Measurements from ENCODE around the gene FCRL5. TPM values are rescaled to one million over a fixed set of nuclear protein-coding genes. Genes with fewer than 3 reads are reported as not detected.

Gene FCRL5
- total RNA-seq, 4 donors from 2014 or later: 0.21 to 0.30 TPM; not detected in 2

DNA sequence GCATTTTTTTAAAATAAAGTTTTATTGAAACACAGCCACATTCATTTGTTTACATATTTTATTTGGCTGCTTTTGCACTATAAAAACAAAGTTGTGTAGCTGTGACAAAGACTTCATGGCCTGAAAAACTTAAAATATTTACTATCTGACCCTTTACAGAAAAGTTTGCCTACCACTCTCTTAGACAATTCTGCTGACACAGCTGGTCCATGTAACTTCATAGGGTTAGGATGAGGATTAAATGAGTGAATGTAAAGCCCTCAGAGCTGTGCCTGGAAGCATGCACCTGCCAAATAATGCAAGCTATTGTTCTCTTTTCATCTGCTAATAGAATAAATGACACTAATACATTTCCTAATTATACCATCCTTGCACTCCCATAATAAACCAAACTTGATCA, 67.7 kb downstream of the FCRL5 start:
- no peaks in the 10 kb centered on the region for H3K36me3 ChIP-seq
- DNase-seq (ENCODE audit: low spot score in 2 of 2): no peak
- H3K27me3 ChIP-seq: no peaks in the 10 kb centered on the region
- TF ChIP-seq EP300 (IDR thresholded peaks at IDR 0.05) (no peak), CTCF (IDR thresholded peaks at IDR 0.05) (no peak), POLR2A (IDR thresholded peaks at IDR 0.05) (no peak)
- no peak overlapping the region for H3K4me3 ChIP-seq
- no peaks in the 10 kb centered on the region for H3K4me1 ChIP-seq
- peaks cover 0 to 7% (median 0%) of the 10 kb centered on the region in 4 donors for H3K9me3 ChIP-seq
- no peak overlapping the region for H3K27ac ChIP-seq

GRCh38 chr1:157483635-157484034, 68.7 kb downstream of the FCRL5 start:
- Histone ChIP-seq H3K4me3 (no peak overlapping the region), H3K36me3 (no peaks in the 10 kb centered on the region), H3K9me3 (peaks cover 0 to 7% (median 2%) of the 10 kb centered on the region in 4 donors), H3K27ac (no peak overlapping the region), H3K4me1 (no peaks in the 10 kb centered on the region), H3K27me3 (no peaks in the 10 kb centered on the region)
- TF ChIP-seq POLR2A (IDR thresholded peaks at IDR 0.05) (no peak), CTCF (IDR thresholded peaks at IDR 0.05) (no peak), EP300 (IDR thresholded peaks at IDR 0.05) (no peak)
- no peak for DNase-seq (ENCODE audit: low spot score in 2 of 2)
- WGBS, 2 donors: 86 to 90% methylated on average over 2 of the region's 2 CpGs

GRCh38 chr1:157482717-157483116, 69.6 kb downstream of the FCRL5 start:
- no peak for DNase-seq (ENCODE audit: low spot score in 2 of 2)
- TF ChIP-seq CTCF (IDR thresholded peaks at IDR 0.05) (no peak), POLR2A (IDR thresholded peaks at IDR 0.05) (no peak), EP300 (IDR thresholded peaks at IDR 0.05) (no peak)
- Histone ChIP-seq H3K9me3 (peaks cover 0 to 14% (median 6%) of the 10 kb centered on the region in 4 donors), H3K4me1 (no peaks in the 10 kb centered on the region), H3K27me3 (no peaks in the 10 kb centered on the region), H3K4me3 (no peak overlapping the region), H3K27ac (no peak overlapping the region), H3K36me3 (no peaks in the 10 kb centered on the region)
- WGBS, 2 donors: 32 to 73% methylated on average over 2 of the region's 2 CpGs

- Histone ChIP-seq H3K4me3 (no peak overlapping the region), H3K4me1 (no peaks in the 10 kb centered on the region), H3K27ac (no peak overlapping the region), H3K36me3 (no peaks in the 10 kb centered on the region), H3K27me3 (no peaks in the 10 kb centered on the region), H3K9me3 (peaks cover 0 to 19% (median 6%) of the 10 kb centered on the region in 4 donors)
- no peak for TF ChIP-seq EP300 (IDR thresholded peaks at IDR 0.05)
- no peak for TF ChIP-seq CTCF (IDR thresholded peaks at IDR 0.05)
- TF ChIP-seq POLR2A (IDR thresholded peaks at IDR 0.05): no peak
- DNase-seq (ENCODE audit: low spot score in 2 of 2): no peak
Measured at GRCh38 chr1:157482174-157482573, 70.1 kb downstream of the FCRL5 start.

GRCh38 chr1:157478030-157478429, 74.3 kb downstream of the FCRL5 start:
- no peak for DNase-seq (ENCODE audit: low spot score in 2 of 2)
- Histone ChIP-seq H3K4me3 (no peak overlapping the region), H3K27me3 (no peaks in the 10 kb centered on the region), H3K36me3 (no peaks in the 10 kb centered on the region), H3K9me3 (peaks cover 0 to 41% (median 10%) of the 10 kb centered on the region in 4 donors), H3K4me1 (no peaks in the 10 kb centered on the region), H3K27ac (no peak overlapping the region)
- no peak for TF ChIP-seq CTCF (IDR thresholded peaks at IDR 0.05)
- no peak for TF ChIP-seq EP300 (IDR thresholded peaks at IDR 0.05)
